ENCODE data around the gene METTL1.

METTL1 gene

DNA sequence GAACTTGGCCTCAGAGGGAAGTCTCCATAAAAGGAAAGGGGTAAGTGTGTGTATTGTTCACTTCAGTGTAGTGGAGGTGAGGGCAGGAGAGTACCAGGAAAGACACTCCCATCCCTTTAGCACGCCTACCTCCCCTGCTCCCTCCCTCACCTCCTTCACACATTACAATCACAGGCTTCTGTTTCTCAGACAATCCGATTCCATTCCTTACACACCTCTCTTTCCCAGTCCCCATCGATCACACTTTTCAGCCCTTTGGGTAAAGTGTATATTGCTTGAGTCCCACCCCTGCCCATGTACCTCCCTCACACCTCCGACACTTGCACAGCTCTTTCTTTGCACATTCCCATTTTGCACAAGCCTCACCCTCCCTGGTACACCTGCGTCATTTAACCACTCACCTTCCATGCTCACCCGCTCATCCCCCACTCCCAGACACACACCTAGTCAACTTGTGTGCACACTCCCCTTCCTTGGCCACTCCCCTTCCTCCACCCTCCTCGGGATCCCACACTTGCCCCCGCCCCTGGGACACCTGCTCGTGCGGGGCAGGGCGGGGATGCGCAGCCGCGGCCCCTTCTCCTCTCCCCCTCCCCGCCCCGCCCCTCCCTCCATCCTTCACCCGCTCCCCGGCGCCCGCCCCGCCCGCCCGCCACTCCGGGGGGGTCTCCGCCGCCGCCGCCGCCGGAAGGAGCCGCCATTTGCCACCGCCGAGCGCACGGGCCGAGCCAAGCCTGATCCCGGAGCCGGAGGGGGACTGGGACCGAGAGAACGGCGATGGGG is 17.3 kb downstream of the METTL1 start, which contains the start of gene MARCHF9:
Gene MARCHF9 (plus strand): TSS at position 693 of the 783 bp plus-strand sequence. CDS start 426 bp downstream, outside the sequence.
- peak; percentile 74 to 81 for DNase-seq (ENCODE audit: low read depth in 2 of 2)

DNA sequence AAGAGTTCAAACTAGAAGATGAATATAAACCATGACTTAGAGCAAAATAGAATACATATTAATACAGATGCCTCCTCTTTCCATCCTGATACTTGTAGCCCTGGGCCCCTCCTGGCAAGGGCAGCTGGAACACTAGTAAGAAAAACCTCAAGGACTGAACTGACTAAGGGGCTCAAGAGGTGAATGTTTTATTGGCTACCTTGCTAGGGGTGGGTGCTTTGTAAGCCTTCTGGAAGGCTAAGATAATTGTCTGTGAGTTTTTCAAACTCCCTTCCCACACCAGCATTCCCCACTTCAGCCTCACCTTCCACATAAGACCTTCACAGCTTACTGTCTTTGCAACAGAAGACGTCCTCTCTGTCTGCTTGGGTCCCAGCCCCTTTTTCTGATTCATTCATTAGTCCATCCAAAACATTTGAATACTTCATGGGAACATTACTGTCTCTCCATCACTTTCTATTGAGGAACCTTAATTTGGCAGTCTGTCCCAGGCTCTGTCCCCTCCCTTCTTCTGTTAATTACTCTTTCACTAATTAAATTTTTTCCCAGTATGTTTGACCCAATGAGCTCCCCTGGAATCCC is 18.1 kb downstream of the METTL1 start:
- no peak for DNase-seq (ENCODE audit: low read depth in 2 of 2)

DNA sequence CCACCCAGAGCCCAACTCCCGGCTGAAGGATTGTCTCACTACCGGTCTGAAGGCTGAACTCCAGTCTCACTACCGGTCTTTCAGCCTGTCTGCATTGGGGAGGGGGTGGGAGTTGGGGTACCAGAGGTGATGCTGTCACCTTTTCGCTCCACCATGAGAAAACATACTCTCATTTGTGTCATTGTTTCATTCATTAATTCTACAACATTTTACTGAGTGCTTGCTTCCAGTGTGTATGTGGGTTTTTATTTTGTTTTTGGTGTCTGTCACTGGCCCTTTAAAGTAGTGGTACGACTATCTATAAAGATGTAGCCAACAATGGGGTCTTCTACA is 19.3 kb downstream of the METTL1 start:
- DNase-seq (ENCODE audit: low read depth in 2 of 2): no peak

DNA sequence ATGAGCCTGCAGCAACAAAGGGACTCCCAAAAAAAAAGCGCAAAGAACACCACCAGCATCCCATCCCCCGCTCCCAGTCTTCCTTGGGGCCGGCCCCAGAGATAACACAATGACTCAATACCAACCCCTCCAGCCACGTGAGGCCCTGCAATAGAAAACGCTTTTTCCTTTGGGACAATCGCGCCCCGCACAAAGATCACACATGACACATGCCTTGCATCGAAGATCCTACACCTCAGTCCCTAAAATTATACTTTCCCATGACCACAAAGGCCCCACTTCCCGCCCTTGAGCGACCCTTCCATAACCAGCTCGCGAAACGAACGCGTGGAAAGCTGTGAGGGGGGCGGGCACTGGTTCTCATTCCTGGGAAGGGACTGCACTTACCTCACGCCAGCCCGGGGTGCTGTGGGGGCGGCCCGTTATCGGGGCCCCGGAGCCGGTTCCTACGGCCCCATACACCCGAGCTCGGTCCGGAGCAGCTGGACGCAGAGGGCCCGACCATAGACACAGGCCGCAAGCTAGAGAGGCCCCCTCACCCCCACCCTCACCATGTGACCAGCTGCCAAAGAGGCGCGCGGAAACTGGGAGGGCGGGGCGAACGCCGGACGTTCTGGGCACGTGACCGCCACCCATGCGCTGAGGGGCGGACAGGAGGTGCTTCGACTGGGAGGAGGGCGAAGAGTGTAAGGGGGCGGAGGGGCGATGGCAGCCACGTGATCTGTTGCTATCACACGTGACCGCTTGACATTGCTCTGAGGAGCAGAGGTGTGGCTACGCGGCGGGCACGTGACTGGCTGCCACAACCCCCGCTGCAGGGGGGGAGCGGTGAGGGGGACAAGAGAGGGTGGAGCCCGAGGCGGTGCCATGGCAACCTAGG is 19.9 kb downstream of the METTL1 start, which contains the start of gene CDK4:
Gene CDK4 (minus strand): TSS at position 523 of the 880 bp plus-strand sequence. CDS start 593 bp downstream, outside the sequence.
- DNase-seq (ENCODE audit: low read depth in 2 of 2): peak; percentile 97 to 99

DNA sequence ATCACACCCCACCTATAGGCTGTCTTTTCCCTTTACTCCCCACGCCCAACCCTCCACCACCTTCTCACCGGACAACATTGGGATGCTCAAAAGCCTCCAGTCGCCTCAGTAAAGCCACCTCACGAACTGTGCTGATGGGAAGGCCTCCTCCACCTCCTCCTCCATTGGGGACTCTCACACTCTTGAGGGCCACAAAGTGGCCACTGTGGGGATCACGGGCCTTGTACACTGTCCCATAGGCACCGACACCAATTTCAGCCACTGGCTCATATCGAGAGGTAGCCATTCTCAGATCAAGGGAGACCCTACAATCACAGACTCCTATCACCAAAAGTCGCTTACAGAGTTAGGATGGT is 20.5 kb downstream of the METTL1 start:
- no peak for DNase-seq (ENCODE audit: low read depth in 2 of 2)

DNA sequence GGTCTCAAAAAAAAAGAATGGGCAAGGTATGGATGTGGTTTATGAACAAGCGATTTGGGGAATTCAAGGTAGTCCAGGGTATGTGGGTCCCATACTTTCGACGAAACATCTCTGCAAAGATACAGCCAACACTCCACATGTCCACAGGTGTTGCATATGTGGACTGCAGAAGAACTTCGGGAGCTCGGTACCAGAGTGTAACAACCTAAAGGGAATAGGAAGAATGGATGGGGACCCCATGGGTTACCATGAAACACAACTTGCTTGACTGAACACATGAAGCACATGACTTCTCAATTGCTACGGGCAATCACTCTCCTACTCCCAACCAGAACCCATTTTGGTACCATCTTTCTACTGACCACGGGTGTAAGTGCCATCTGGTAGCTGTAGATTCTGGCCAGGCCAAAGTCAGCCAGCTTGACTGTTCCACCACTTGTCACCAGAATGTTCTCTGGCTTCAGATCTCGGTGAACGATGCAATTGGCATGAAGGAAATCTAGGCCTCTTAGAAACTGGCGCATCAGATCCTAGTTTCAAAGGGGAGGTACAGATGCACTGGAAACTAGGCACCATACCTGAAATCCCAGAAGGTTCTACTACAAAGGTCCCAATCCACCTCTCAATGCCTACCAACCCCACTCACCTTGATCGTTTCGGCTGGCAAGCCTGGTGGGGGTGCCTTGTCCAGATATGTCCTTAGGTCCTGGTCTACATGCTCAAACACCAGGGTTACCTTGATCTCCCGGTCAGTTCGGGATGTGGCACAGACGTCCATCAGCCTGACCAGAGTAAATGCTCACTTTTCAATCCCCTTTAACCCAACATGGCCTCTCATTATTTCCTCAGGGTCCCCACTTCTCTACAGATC is 21.1 kb downstream of the METTL1 start:
- no peak for DNase-seq (ENCODE audit: low read depth in 2 of 2)

DNA sequence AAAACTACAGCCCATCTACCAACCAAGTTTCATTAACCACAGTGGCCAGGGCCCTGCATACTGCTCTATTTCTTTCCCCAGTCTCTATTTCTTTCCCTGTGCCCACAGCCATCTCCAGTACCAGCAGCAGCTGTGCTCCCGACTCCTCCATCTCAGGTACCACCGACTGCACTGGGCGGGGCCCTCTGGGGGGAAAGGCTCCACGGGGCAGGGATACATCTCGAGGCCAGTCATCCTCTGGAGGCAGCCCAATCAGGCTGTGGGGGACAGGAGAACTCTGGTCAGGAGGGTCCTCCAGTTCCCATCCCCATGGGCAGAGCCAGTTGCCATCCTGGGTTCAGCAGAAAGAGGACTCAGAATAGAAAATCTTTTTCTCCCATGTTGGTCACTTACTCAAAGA is 22.8 kb downstream of the METTL1 start:
- DNase-seq (ENCODE audit: low read depth in 2 of 2): no peak

DNA sequence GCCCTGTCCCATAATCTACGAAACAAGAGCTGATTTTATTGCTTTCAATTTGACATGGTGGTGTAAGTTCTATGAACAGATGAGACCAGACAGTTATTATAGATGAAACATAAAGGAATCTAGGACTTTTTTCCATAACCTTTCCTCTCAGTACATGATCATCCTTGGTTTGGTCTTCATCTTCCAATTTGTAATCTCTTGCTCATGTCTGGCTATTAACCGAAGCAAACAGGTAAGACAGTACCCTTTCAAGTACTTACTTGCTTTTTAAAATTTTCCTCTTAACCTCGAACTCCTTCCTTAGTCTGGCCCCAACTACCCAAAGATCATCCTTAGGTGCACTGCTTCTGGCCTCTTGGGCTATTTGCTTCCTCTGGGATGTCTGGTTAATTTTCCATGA is 25.9 kb downstream of the METTL1 start:
- no peak for DNase-seq (ENCODE audit: low read depth in 2 of 2)

DNA sequence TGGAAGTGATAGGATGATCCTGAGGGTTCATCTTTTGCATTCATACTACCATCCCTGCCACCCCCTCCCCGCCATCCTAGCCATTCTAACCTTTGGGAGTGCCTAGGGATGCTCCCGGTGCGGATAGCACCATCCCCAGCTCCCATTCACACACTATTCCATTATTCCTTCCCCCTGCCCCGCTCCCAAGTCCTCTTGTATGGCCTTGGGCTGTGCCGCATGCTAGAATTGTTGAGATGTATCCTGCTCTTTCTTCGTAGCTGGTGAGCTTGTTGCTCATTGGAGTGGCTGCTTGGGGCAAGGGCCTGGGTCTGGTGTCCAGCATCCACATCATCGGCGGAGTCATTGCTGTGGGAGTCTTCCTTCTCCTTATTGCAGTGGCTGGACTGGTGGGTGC is 26.4 kb downstream of the METTL1 start:
- no peak for DNase-seq (ENCODE audit: low read depth in 2 of 2)

DNA sequence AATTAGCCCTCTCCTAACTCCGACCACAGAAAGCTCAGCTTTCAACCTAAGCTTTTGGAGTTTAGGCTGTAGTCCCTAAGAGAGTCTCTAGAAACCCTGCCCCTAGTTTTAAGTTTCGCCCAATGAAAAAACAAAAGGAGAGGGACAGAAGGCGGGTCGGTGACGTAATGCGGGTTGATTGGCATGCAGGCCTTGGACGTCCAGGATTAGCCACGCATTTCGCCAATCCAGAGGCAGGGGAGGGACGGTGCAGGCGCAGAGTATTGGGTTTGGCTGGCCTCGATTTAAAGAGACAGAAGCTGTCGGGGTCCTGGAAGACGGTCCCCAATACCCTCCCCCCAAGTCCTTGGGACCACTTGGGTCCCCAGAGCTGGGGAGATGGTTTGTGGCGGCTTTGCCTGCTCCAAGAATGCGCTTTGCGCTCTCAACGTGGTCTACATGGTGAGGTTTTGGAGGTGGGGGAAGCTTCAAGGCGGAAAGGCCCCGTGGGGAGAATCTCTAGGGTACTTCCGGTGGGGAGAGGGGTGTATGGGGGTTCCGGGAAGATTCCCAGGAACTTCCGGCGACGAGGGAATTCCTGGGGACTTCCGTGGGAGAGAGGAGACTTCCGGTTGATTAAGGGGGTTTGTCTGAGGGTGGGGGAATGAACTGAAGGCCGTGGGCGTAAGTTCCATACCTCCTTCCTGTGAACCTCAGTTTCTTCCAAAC is 27.0 kb downstream of the METTL1 start, which contains the start of gene TSPAN31:
Gene TSPAN31 (plus strand): TSS at position 263 of the 708 bp plus-strand sequence. CDS start 116 bp downstream, at position 379.
- DNase-seq (ENCODE audit: low read depth in 2 of 2): peak; percentile 88 to 90

DNA sequence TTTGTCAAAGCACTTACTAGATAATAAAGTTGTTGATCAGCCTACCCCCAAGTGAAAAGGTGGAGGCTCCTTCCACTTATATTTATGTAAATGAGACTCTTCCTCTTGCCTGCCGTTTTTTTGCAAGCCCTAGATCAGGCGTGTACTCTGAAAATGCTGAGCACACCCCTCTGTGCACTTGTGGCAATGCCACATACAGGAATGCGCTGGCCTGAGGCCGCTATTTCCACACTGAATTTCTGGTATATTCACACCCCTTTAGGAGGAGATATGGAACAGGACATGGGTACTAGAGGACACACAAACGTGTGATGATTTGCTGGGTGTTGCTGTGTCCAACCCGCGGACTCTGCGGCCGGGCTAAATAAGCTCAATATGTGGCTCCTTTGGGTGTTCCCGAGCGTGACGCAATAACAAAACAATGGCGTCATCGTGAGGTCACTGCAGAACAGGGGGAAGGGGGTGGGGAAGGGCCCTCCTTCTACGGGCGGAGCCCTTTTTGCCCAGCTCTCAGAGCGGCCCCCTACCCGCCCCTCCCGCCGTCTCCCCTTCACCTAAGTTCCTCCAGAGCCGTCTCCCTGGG is 27.6 kb downstream of the METTL1 start:
- DNase-seq (ENCODE audit: low read depth in 2 of 2): peak in 1 of 2 donors; percentile 42

DNA sequence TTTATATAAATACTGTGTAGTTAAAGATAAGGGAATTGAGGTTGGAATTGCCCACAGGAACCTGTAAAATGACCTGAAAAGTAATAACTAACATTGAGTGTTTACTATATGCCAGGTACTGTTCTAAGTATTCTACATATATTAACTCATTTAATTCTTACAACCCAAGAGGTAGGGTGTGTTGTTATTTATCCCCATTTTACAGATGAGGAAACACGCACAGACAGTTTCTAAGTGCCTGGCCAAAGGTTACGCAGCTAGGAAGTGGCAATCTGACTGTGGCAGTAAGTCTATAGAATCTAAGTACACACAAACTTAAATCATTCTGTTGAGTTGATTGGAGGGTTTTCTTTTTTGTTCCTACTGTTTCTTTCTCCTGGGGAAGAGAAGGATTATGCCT is 28.1 kb downstream of the METTL1 start:
- no peak for DNase-seq (ENCODE audit: low read depth in 2 of 2)

DNA sequence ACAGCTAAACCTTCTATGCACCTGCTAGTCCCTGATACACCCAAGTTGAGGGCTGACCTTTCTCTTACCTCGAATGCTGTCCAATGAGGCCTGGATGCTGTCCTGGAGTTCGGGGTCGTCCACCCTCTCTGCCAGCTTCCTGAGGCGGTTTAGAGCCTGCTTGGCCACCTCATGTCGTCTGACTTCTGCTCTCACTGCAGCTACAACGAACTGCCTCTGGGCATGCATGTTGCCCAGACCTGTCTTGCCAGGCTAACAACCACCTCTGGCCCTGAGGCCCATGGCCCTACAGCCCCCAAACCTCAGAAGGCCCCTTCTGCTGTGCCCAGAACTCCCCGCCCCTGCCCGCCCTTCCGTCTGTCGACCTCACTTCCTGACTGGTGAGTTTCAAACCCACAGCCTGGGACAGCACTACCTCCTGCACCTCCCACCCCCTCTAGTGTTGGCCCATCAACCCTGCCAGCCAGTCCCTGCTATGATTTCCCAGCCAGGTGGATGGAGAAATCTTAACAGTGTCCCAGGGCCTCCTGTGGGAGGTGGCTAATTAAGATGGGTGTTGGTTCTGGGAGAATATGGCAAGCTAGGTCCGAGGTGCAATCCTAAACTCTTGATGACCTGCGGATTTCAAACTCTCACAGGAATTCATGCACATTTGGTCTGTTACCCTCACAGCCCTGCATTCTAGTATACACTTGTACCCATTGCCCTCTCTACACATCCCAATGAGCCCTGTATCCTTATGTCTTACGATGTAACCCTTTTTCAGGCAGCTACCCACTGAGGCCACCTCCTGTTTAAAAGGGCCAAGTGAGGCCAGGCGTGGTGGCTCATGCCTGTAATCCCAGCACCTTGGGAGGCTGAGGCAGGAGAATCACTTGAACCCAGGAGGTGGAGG is 29.8 kb downstream of the METTL1 start:
- DNase-seq (ENCODE audit: low read depth in 2 of 2): peak; percentile 73 to 76

DNA sequence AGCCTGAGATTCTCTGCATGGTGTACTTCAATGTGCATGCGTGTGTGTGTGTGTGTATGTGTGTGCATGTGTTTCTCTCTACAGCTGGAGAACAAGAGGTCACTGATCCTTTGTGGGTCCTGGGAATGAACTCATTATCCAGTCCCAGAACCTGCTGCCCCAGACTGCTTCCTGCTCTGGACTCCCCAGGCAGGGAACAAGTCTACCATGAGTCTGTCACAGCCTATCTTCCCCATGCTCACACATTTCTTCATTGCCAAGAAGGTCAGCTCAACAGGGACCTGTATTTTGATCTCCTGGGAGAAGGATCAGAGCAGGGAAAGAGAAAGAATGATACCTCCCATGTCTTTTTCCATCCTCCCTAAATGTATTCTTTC is 30.5 kb downstream of the METTL1 start:
- DNase-seq (ENCODE audit: low read depth in 2 of 2): no peak

DNA sequence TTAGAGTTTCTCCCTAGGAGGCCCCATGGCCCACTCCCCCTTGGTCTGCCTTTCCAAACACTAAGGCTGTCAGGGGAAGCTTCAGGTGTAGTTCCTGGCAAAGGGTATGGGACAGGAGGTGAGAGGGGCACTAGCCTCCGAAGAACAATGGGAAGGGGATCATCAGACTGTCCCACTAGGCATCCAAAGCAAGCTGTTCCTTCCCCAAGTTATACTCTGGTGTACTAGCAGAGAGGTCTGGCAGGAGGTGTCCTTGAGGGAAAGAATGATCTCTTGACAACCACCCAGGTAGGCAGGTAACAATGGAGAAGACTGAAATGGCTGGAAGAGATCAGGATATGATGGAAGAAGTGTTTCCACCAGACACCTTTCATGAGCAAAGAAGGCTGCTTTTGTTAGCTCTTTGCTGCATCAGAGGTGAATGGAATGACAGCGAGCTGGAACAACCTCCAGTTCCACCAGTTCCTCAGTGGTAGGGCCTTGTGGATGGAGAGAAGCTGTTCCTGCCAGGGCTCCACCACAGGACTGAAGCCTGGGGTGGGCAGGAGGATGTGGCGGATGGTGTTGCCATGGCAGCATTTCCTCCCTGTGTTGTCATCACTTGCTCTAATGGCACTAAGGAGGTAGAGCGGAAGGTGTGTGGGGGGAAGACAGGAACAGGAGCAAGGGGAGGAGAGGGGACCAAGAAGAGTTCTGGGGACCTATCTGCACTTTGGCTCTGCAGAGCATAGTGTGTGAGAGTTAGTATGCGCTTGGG is 31.1 kb downstream of the METTL1 start:
- DNase-seq (ENCODE audit: low read depth in 2 of 2): peak; percentile 68 to 73

DNA sequence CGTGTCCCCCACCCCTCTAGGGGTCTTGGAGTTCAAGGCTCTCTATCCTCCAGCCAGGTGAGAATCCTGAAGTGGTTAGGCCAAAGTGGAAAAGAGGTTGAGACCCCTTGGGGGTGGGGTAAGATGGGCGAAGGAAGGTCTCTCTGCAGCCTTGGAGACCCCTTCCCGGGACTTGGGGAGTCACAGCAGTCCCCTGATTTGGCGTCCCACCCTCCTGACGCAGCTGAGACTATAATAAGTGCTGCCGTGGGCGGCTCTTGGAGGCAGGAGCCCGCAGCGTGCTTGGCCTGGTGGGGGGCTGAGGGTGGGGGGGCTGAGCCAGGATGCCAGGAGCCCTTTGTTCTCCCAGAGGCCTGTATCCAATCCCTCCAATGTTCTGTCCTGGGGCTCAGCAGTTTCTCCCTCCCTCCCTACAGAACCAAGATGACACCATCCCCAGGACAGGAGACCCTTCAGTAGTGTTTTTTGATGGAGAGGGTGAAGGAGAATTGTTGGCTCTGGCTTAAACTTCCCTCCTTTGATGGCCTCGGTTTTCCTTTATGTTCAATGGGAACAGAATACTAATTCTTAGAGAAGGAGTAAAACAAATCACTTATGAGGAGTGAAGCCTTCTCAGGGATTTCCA is 31.9 kb downstream of the METTL1 start:
- no peak for DNase-seq (ENCODE audit: low read depth in 2 of 2)

DNA sequence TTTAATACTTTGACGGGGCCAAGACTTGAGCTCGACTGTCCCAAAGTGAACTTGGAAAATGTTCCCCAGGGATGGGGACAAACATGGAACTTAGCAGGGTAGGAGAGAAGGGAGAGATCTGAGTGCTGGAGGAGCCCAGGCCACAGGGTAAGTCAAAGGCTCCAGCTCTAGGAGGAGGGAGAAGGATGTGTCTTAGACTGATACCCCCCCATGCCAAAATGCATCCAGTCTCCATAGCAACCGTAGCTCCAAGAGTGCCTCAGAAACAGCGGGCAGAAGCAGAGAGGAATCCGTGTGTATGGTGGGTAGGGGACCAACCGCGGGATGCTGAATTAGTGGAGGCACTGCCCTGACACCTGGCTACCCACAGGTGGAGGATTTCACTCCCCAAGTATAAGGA is 32.5 kb downstream of the METTL1 start:
- DNase-seq (ENCODE audit: low read depth in 2 of 2): no peak

DNA sequence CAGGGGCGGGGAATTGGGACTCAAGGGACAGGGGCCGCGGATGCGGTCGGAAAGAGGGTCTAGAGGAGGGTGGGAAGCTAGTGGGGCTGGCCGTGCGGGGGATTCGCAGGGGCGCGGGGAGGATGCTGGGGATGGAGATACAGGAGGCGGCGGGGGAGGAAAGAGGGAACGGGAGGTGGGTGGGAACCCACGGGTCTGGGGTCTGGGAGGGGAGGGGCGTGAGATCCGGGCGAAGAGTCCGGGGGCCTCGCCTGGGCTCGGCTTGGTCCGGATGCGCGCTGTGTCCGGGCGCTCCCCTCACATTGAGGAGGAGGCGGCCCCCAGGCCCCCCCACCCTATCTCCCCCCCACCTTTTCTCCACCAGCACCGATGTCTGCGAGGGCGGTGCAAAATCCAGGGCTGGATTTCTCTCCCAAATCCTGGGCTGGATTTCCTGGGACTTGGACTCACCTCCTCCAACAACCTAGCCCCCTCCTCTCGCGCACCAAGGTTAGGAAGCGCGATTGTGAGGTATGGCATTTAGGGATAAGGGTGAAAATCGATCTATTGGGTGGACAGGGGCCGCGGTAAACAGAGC is 33.2 kb downstream of the METTL1 start, which contains the start of gene AGAP2:
Gene AGAP2 (minus strand): TSS at position 82 of the 577 bp plus-strand sequence. CDS start 496 bp downstream, outside the sequence.
- DNase-seq (ENCODE audit: low read depth in 2 of 2): no peak
